Measurements from ENCODE around the gene LYPD1. TPM values are rescaled to one million over a fixed set of nuclear protein-coding genes. Genes with fewer than 3 reads are reported as not detected.

LYPD1 gene
- total and polyA plus RNA-seq, 2 experiments from 2014 or later = 1.5 to 4.2 TPM

DNA sequence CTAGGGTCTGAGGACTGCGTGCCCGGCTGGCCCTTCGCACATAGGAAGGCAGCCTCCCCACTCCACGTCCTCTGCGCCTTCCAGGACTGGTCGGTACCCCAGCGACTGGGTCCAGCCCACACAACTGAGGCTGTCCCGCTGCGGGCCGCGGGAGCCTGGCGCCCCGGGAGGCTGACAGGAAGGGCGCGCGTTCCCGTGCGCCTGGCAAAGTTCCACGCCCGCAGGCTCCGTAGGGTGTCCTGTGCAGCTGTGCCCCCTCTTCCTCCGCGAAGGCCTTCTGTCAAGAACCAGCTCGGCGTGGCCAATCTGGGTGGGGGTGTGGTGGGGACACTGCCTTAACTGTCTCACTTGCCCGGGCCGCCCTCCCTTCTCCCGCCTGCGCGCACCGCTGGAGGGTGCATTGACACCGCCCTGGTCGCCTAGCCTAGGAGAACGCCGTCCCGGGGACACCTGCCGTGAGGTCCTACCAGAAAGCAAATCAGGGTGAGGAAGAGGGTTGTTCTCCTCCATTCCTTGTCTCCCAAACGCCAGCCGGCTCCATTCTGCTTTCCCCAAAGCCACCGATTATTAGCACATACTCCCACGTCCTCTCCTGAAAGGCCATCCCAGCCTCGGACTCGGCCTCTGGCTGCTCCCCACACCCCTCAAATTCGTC, 618 bp upstream of the LYPD1 start:
- peaks cover 15% of the 10 kb centered on the region for H3K4me1 Mint-ChIP-seq
- peaks cover 92% of the 10 kb centered on the region for H3K27me3 ChIP-seq (ENCODE audit: insufficient read depth)
- peak; percentile 18 for ATAC-seq
- H3K79me2 ChIP-seq (replicated peaks; ENCODE audit: insufficient read depth) = no peaks in the 10 kb centered on the region
- DNase-seq (ENCODE audit: low spot score) = peak; percentile 40
- H3K27ac ChIP-seq (ENCODE audit: low read depth) = no peak overlapping the region
- peak overlapping the region; percentile 80 for H3K4me3 Mint-ChIP-seq
- H3K9me3 Mint-ChIP-seq = no peaks in the 10 kb centered on the region
- H3K4me3 ChIP-seq = peak overlapping the region; percentile 79
- no peaks in the 10 kb centered on the region for H3K36me3 ChIP-seq (ENCODE audit: insufficient read depth)
- H3K27me3 Mint-ChIP-seq (ENCODE audit: insufficient read depth, low read depth, poor library complexity) = peaks cover 52% of the 10 kb centered on the region
- H3K36me3 Mint-ChIP-seq (ENCODE audit: low read depth) = no peaks in the 10 kb centered on the region
- peak overlapping the region; percentile 80; the same call in 1 of the 2 replicates for H2AFZ ChIP-seq
- H3K4me2 ChIP-seq = peak overlapping the region; percentile 93
- H3K9me2 ChIP-seq (ENCODE audit: insufficient read depth) = no peaks in the 10 kb centered on the region
- no peaks in the 10 kb centered on the region for H3F3A ChIP-seq (replicated peaks; ENCODE audit: low read depth)
- H3K27ac Mint-ChIP-seq = no peak overlapping the region
- no peak for TF ChIP-seq ZNF331 (CRISPR knock-in tag; IDR thresholded peaks at IDR 0.05; ENCODE audit: low read depth)
- TF ChIP-seq, protein P1, sequence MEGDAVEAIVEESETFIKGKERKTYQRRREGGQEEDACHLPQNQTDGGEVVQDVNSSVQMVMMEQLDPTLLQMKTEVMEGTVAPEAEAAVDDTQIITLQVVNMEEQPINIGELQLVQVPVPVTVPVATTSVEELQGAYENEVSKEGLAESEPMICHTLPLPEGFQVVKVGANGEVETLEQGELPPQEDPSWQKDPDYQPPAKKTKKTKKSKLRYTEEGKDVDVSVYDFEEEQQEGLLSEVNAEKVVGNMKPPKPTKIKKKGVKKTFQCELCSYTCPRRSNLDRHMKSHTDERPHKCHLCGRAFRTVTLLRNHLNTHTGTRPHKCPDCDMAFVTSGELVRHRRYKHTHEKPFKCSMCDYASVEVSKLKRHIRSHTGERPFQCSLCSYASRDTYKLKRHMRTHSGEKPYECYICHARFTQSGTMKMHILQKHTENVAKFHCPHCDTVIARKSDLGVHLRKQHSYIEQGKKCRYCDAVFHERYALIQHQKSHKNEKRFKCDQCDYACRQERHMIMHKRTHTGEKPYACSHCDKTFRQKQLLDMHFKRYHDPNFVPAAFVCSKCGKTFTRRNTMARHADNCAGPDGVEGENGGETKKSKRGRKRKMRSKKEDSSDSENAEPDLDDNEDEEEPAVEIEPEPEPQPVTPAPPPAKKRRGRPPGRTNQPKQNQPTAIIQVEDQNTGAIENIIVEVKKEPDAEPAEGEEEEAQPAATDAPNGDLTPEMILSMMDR (conservative IDR thresholded peaks at IDR 0.05; ENCODE audit: low read depth in 2 of 2) = peak in 1 of 2 experiments; percentile 31; a peak in 1 of 4 replicates
- no peaks in the 10 kb centered on the region for H4K20me1 ChIP-seq (replicated peaks; ENCODE audit: insufficient read depth)
- H3K4me1 ChIP-seq (ENCODE audit: insufficient read depth) = peaks cover 18% of the 10 kb centered on the region

DNA sequence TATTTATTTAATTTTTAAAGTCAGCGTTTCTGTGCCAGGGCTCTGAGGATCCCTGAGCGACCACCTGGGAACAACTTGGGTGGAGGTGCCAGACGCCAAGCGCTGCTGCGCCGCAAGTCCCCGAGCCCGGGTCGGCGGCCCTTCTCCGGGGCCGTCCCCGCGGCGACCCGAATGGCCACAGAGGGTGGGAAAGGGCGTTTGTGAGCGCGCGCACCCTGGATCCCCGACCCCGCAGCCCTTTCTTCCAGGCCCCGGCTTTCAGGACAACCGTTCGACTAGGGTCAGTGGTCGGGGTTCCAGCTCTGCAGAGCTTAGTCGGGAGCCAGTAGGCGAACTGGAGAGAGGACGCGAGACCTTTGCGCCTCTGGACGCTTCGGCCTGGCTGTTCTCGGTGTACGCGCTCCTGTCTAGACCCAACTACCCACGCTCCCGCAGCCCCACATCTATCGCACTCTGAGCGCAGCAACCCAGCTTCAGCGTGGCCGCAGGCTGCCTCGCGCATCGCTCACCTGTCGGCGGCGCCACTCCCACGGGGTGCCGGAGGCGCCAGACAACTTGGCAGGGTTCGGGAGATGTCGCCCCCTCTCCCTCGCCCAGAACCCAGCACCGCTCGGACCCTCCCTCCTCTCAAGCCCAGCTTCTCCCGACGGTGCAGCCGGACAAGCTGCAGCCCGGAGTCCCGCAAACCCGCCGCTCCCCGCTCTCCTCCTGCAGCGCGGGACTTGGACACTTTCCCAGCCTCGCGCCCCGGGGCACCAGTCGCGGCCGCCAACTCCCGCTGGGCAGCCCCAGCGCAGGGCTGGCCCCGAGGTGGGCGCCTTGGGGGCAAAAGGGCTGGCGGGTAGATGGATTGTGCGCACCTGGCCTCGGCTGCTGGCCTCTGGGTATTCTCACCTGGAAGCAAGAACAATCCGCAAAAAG, 758 bp downstream of the LYPD1 start:
- H3K27me3 Mint-ChIP-seq (ENCODE audit: insufficient read depth, low read depth, poor library complexity) = peaks cover 52% of the 10 kb centered on the region
- Histone ChIP-seq H4K20me1 (replicated peaks; ENCODE audit: insufficient read depth) (no peaks in the 10 kb centered on the region), H3K4me2 (peak overlapping the region; percentile 93), H3K27me3 (ENCODE audit: insufficient read depth) (peaks cover 84% of the 10 kb centered on the region), H3K27ac (ENCODE audit: low read depth) (no peak overlapping the region), H3F3A (replicated peaks; ENCODE audit: low read depth) (no peaks in the 10 kb centered on the region), H3K79me2 (replicated peaks; ENCODE audit: insufficient read depth) (no peaks in the 10 kb centered on the region), H3K4me3 (peak overlapping the region; percentile 79), H3K36me3 (ENCODE audit: insufficient read depth) (no peaks in the 10 kb centered on the region), H2AFZ (peak overlapping the region; percentile 80), H3K4me1 (ENCODE audit: insufficient read depth) (peaks cover 22% of the 10 kb centered on the region), H3K9me2 (ENCODE audit: insufficient read depth) (no peaks in the 10 kb centered on the region)
- peak overlapping the region; percentile 80 for H3K4me3 Mint-ChIP-seq
- no peaks in the 10 kb centered on the region for H3K36me3 Mint-ChIP-seq (ENCODE audit: low read depth)
- ATAC-seq = peak; percentile 48
- peak; percentile 49 for TF ChIP-seq EZH2 (IDR thresholded peaks at IDR 0.05; ENCODE audit: low read depth, unreplicated experiment)
- TF ChIP-seq JUNB (IDR thresholded peaks at IDR 0.05; ENCODE audit: unreplicated experiment) = no peak
- TF ChIP-seq STAT1 (IDR thresholded peaks at IDR 0.05; ENCODE audit: unreplicated experiment) = no peak
- no peak for TF ChIP-seq ZNF331 (CRISPR knock-in tag; IDR thresholded peaks at IDR 0.05; ENCODE audit: low read depth)
- TF ChIP-seq, protein P1 (conservative IDR thresholded peaks at IDR 0.05; ENCODE audit: low read depth in 2 of 2) = peak; percentile 19 to 59; a peak in 3 of 4 replicates
- H3K4me1 Mint-ChIP-seq = peaks cover 15% of the 10 kb centered on the region
- H3K9me3 Mint-ChIP-seq = no peaks in the 10 kb centered on the region
- no peak overlapping the region for H3K27ac Mint-ChIP-seq
- DNase-seq (ENCODE audit: low spot score) = peak; percentile 68
